Measurements from ENCODE around the gene HSPD1.
A peak's percentile ranks its signal among the peaks of the same experiment; 100 is the strongest.

Gene HSPD1

GRCh38 chr2:197499594-197500502 lies at the start of gene HSPD1, which contains the start of gene HSPE1:
TSS of gene HSPD1 (minus strand) at chr2:197499840. CDS start at chr2:197498848, 992 bp downstream.
TSS of gene HSPE1 (plus strand) at chr2:197500379. CDS start at chr2:197500437, 58 bp downstream.
- DNase-seq, result peak; percentile 99

GRCh38 chr2:197548582-197548981 lies 48.9 kb upstream of the HSPD1 start:
- no peak for DNase-seq

GRCh38 chr2:197547163-197547900 lies 47.7 kb upstream of the HSPD1 start:
- DNase-seq, result no peak

- DNase-seq, result no peak
These were observed 43.6 kb upstream of the HSPD1 start for GRCh38 chr2:197543206-197543605.

- DNase-seq, result no peak
These were observed 40.1 kb upstream of the HSPD1 start for GRCh38 chr2:197539734-197540133.

- no peak for DNase-seq
These were observed 38.8 kb upstream of the HSPD1 start for GRCh38 chr2:197538412-197538811.

- DNase-seq, result no peak
These were observed 17.5 kb upstream of the HSPD1 start for GRCh38 chr2:197517150-197517549.

- peak; percentile 33 for DNase-seq
These were observed 16.7 kb upstream of the HSPD1 start for GRCh38 chr2:197516393-197516761.

- DNase-seq, result peak; percentile 95
These were observed 16.2 kb upstream of the HSPD1 start, which contains the start of gene MOB4 for GRCh38 chr2:197515739-197516392. TSS of gene MOB4 (plus strand) at chr2:197516066. CDS start at chr2:197516087, 21 bp downstream.

GRCh38 chr2:197515315-197515738 lies 15.7 kb upstream of the HSPD1 start:
- peak; percentile 64 for DNase-seq

- DNase-seq, result peak; percentile 40
These were observed 15.1 kb upstream of the HSPD1 start for GRCh38 chr2:197514754-197515153.

GRCh38 chr2:197513915-197514314 lies 14.3 kb upstream of the HSPD1 start:
- DNase-seq, result no peak

GRCh38 chr2:197506658-197507057 lies 7.0 kb upstream of the HSPD1 start:
- DNase-seq, result no peak

- DNase-seq, result no peak
These were observed 4.9 kb upstream of the HSPD1 start for GRCh38 chr2:197504512-197504911.

- DNase-seq, result no peak
These were observed 4.4 kb upstream of the HSPD1 start for GRCh38 chr2:197504000-197504399.

- no peak for DNase-seq
These were observed 3.0 kb upstream of the HSPD1 start for GRCh38 chr2:197502685-197503084.

- no peak for DNase-seq
These were observed 2.6 kb upstream of the HSPD1 start for GRCh38 chr2:197502201-197502600.

GRCh38 chr2:197500503-197501131 lies 977 bp upstream of the HSPD1 start:
- no peak for DNase-seq

- DNase-seq, result peak; percentile 52
These were observed 575 bp downstream of the HSPD1 start for GRCh38 chr2:197498937-197499593.

- DNase-seq, result no peak
These were observed 1.3 kb downstream of the HSPD1 start for GRCh38 chr2:197498235-197498936.

- DNase-seq, result no peak
These were observed 2.3 kb downstream of the HSPD1 start for GRCh38 chr2:197497326-197497725.
